ENCODE results near the gene NMRK1. TPM values are rescaled to one million over a fixed set of nuclear protein-coding genes. Genes with fewer than 3 reads are reported as not detected.

Gene NMRK1
- total and polyA plus RNA-seq, 2 of the 13 experiments (the other 11 are each of a cell fraction or from before 2014, with no cell fraction given) = 9.1 to 12.9 TPM

DNA sequence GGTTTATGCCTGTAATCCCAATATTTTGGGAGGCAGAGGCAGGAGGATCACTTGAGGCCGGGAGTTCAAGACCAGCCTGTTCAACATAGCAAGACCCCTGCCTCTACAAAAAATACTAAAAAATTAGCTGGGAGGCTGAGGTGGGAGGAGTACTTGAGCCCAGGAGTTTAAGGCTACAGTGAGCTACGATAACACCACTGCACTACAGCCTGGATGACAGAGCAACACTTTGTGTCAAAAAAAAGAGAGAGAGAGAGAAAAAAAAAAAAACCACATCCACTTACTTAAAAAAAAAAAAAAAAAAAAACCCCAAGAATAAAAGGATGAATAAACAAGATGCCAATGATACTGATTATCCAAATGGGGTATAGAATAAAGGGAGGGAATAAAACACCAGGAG is 74.2 kb downstream of the NMRK1 start (continued):
- TF ChIP-seq TBP (CRISPR knock-in tag; IDR thresholded peaks at IDR 0.05) (no peak), DPF2 (CRISPR knock-in tag; IDR thresholded peaks at IDR 0.05; ENCODE audit: borderline replicate concordance, low read depth) (no peak), TCF7L2 (IDR thresholded peaks at IDR 0.05; ENCODE audit: low read depth, low read length) (no peak)
- TF ChIP-seq, protein P1, sequence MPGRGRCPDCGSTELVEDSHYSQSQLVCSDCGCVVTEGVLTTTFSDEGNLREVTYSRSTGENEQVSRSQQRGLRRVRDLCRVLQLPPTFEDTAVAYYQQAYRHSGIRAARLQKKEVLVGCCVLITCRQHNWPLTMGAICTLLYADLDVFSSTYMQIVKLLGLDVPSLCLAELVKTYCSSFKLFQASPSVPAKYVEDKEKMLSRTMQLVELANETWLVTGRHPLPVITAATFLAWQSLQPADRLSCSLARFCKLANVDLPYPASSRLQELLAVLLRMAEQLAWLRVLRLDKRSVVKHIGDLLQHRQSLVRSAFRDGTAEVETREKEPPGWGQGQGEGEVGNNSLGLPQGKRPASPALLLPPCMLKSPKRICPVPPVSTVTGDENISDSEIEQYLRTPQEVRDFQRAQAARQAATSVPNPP (CRISPR knock-in tag; IDR thresholded peaks at IDR 0.05) = no peak
- TF ChIP-seq, protein P2, sequence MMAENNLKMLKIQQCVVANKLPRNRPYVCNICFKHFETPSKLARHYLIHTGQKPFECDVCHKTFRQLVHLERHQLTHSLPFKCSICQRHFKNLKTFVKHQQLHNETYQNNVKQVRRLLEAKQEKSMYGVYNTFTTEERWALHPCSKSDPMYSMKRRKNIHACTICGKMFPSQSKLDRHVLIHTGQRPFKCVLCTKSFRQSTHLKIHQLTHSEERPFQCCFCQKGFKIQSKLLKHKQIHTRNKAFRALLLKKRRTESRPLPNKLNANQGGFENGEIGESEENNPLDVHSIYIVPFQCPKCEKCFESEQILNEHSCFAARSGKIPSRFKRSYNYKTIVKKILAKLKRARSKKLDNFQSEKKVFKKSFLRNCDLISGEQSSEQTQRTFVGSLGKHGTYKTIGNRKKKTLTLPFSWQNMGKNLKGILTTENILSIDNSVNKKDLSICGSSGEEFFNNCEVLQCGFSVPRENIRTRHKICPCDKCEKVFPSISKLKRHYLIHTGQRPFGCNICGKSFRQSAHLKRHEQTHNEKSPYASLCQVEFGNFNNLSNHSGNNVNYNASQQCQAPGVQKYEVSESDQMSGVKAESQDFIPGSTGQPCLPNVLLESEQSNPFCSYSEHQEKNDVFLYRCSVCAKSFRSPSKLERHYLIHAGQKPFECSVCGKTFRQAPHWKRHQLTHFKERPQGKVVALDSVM (CRISPR knock-in tag; IDR thresholded peaks at IDR 0.05) = no peak

Small RNA genes lying within 50 kb of the gene (small RNA-seq; reads per million reads assigned to genes)
- 0 reads per million in 3 experiments for gene RF02271 (ENCODE audit: insufficient read depth in 2 of 3, insufficient read length in 3 of 3, low read depth in 2 of 3, low replicate concordance in 1 of 3)

Other genes with a start within 250 kb of the NMRK1 start
- 0.09 and 0.14 TPM in 2 replicates for gene TRPM6, start 200.2 kb downstream of the NMRK1 start, total RNA-seq (2016; rRNA removed; fragmentation: Illumina TruSeq; extraction: Trizol)
- 0.01 and 0.03 TPM in 2 replicates for gene TRPM6, start 200.2 kb downstream of the NMRK1 start, polyA plus RNA-seq (2011; rRNA removed)
- 13.5 and 16.5 TPM in 2 replicates for gene C9orf40, start 135.2 kb downstream of the NMRK1 start, total RNA-seq (2016; rRNA removed; fragmentation: Illumina TruSeq; extraction: Trizol)
- 2.0 and 3.0 TPM in 2 replicates for gene C9orf40, start 135.2 kb downstream of the NMRK1 start, polyA plus RNA-seq (2011; rRNA removed)
- gene CARNMT1, start 59.9 kb downstream of the NMRK1 start, total RNA-seq (2016; rRNA removed; fragmentation: Illumina TruSeq; extraction: Trizol) = 31.1 and 43.0 TPM in 2 replicates
- gene CARNMT1, start 59.9 kb downstream of the NMRK1 start, polyA plus RNA-seq (2011; rRNA removed) = 4.4 and 5.2 TPM in 2 replicates
- 39.0 and 54.5 TPM in 2 replicates for gene OSTF1, start 359 bp upstream of the NMRK1 start, total RNA-seq (2016; rRNA removed; fragmentation: Illumina TruSeq; extraction: Trizol)
- 13.8 and 16.8 TPM in 2 replicates for gene OSTF1, start 359 bp upstream of the NMRK1 start, polyA plus RNA-seq (2011; rRNA removed)

Measured in HepG2 (cell line).